Keratinocyte (primary cell): ENCODE results near the gene OR4D9. TPM values are rescaled to one million over a fixed set of nuclear protein-coding genes. Genes with fewer than 3 reads are reported as not detected.

ENCODE experiments used
- DNase-seq: peaks from one replicate; pipeline ENCODE4 v3.0.0-alpha.2; 2011; ENCODE audit warnings: low read depth, missing footprints, low spot score
- FAIRE-seq: peaks from 2 replicates; lab custom pipeline; 2011; peaks lifted over from hg19 to GRCh38; lab: Jason Lieb, UNC
- H2AFZ ChIP-seq: 2 replicates; pipeline ENCODE4 v1.6.0; 2012; ENCODE audit warnings: low read length, control low read depth, inconsistent platforms; ENCODE audit not compliant: control insufficient read depth
- H3K27ac ChIP-seq: 2 replicates; pipeline ENCODE4 v1.5.1; 2011; ENCODE audit warnings: low read length; ENCODE audit not compliant: control insufficient read depth, insufficient read depth
- H3K27me3 ChIP-seq: 3 replicates; pipeline ENCODE4 v1.6.0; 2011; ENCODE audit warnings: low read length; ENCODE audit not compliant: control insufficient read depth, insufficient read depth; ENCODE audit errors: extremely low read depth
- H3K36me3 ChIP-seq, 2 experiments: 2 replicates in 1 of 2; 3 replicates in 1 of 2; pipeline ENCODE4 v1.5.1; 2011; ENCODE audit warnings: low read length in 2 of 2, mild to moderate bottlenecking in 1 of 2; ENCODE audit not compliant: control insufficient read depth in 2 of 2, insufficient read depth in 2 of 2; ENCODE audit errors: extremely low read depth in 1 of 2
- H3K4me1 ChIP-seq: 3 replicates; pipeline ENCODE4 v1.5.1; 2011; ENCODE audit warnings: low read length; ENCODE audit not compliant: control insufficient read depth, insufficient read depth; ENCODE audit errors: extremely low read depth
- H3K4me2 ChIP-seq: 3 replicates; pipeline ENCODE4 v1.6.0; 2011; ENCODE audit warnings: low read depth, low read length; ENCODE audit not compliant: control insufficient read depth, insufficient read depth; ENCODE audit errors: extremely low read depth
- H3K4me3 ChIP-seq, 3 experiments: fragments of 200-600 bp in 1 of 3; sonication (generic) in 1 of 3; 2 replicates in 2 of 3; 3 replicates in 1 of 3; pipeline ENCODE4 v1.5.1; 2011 to 2016; ENCODE audit warnings: low read length in 3 of 3, mild to moderate bottlenecking in 3 of 3, control low read depth in 2 of 3, inconsistent platforms in 1 of 3, low read depth in 1 of 3, mixed read lengths in 1 of 3, mixed run types in 1 of 3, moderate library complexity in 1 of 3; ENCODE audit not compliant: control insufficient read depth in 2 of 3, insufficient read depth in 2 of 3; ENCODE audit errors: extremely low read depth in 1 of 3
- H3K79me2 ChIP-seq: 2 replicates; pipeline ENCODE4 v1.6.0; 2012; ENCODE audit warnings: low read length; ENCODE audit not compliant: control insufficient read depth, insufficient read depth
- H3K9ac ChIP-seq: 3 replicates; pipeline ENCODE4 v1.6.0; 2011; ENCODE audit warnings: low read length; ENCODE audit not compliant: control insufficient read depth, insufficient read depth; ENCODE audit errors: extremely low read depth
- H3K9me1 ChIP-seq: 3 replicates; pipeline ENCODE4 v1.6.0; 2011; ENCODE audit warnings: low read length; ENCODE audit not compliant: control insufficient read depth, insufficient read depth; ENCODE audit errors: extremely low read depth
- H3K9me3 ChIP-seq: 2 replicates; pipeline ENCODE4 v1.5.1; 2012; ENCODE audit warnings: low read depth, low read length; ENCODE audit not compliant: control insufficient read depth
- H4K20me1 ChIP-seq: 3 replicates; pipeline ENCODE4 v1.6.0; 2011; ENCODE audit warnings: low read length; ENCODE audit not compliant: control insufficient read depth, insufficient read depth; ENCODE audit errors: extremely low read depth
- CTCF ChIP-seq, 3 experiments: IDR thresholded peaks in 1 of 3; conservative IDR thresholded peaks in 1 of 3; optimal IDR thresholded peaks in 1 of 3; 2 replicates in 2 of 3; 3 replicates in 1 of 3; pipeline versions ENCODE3 to v1.5.1; 2011; ENCODE audit warnings: low read length in 3 of 3, mild to moderate bottlenecking in 3 of 3, moderate library complexity in 2 of 3, control low read depth in 1 of 3, inconsistent platforms in 1 of 3; ENCODE audit not compliant: insufficient read depth in 2 of 3; ENCODE audit errors: extremely low read depth in 1 of 3
- EZH2 ChIP-seq: IDR thresholded peaks from one replicate; pipeline ENCODE4 v1.6.1; 2012; ENCODE audit warnings: inconsistent platforms, mild to moderate bottlenecking, low read length, moderate library complexity
- dilution Hi-C: fragments of 300-500 bp; cut with MboI; formaldehyde crosslinking; loops from one replicate; pipeline ENCODE4 v1.7.0; 2020; ENCODE audit warnings: low sequenced_read_pairs; ENCODE audit not compliant: extremely low pct_ligation_motif_present
- polyA plus RNA-seq, 5 experiments: library from polyadenylated mRNA; depleted of rRNA in 3 of 5; stranded (reverse) in 3 of 5; stranded (forward) in 1 of 5; unstranded in 1 of 5; fragments of >200 nt; gene quantifications; 1 replicate in 1 of 5; 2 replicates in 3 of 5; 3 replicates in 1 of 5; pipeline versions ENCODE4 v1.2.1 to v1.2.3, GENCODE V29; 2011 to 2012; ENCODE audit warnings: missing spikeins in 2 of 5, low read depth in 1 of 5, low replicate concordance in 1 of 5

The OR4D9 gene
- polyA plus RNA-seq, 1 donor (not counting 4 experiments of a cell fraction or from before 2014, with no cell fraction given) = not detected

DNA sequence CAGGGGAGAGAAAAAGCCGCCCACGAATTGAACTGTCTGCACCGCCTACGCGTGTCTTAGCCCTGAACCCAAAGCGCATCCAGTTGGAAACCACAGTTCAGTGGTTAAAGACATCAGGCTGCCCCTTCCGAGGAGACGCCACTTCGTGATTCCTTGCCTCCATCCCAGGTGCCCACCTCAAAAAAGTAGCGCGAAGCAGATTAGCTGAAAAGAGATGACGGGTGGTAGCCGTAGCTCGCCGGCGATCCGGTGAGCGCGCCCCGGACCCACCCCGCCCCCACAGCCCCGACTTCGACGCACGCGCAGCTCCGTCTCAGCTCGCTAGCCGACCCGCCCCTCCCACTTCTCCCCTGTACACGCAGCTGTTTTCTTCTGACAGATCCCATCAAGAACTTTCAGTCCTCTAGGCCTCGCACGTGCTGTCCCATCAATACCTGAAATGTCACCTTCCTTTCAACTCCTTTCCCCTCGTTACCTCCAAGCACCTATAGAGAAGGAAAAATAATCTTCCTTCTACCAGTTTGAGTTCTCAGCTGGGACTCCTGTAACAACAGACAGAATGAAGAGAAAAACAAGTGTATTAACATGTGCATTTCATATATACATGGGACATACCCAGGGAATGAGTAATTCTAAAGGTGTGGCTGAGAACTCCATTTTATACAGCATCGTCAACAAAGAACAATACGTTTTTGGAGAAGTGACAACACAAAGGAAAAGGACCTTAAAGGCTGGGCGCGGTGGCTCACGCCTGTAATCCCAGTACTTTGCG lies 49.5 kb downstream of the OR4D9 start:
- Histone ChIP-seq H3K9me1 (no peaks in the 10 kb centered on the region), H3K4me3 (peak overlapping the region; percentile 72 to 99 (median 91)), H3K4me1 (peaks cover 8% of the 10 kb centered on the region), H3K27me3 (no peaks in the 10 kb centered on the region), H2AFZ (peak overlapping the region; percentile 98), H3K36me3 (no peaks in the 10 kb centered on the region), H4K20me1 (no peaks in the 10 kb centered on the region), H3K9me3 (no peaks in the 10 kb centered on the region), H3K4me2 (peak overlapping the region; percentile 69), H3K9ac (peak overlapping the region; percentile 96), H3K27ac (peak overlapping the region; percentile 88), H3K79me2 (no peaks in the 10 kb centered on the region)
- DNase-seq (peak; percentile 95), FAIRE-seq (no peak)
- TF ChIP-seq EZH2 (no peak), CTCF (optimal IDR thresholded peaks at IDR 0.05 in 1 of 3, IDR thresholded peaks at IDR 0.05 in 1 of 3, conservative IDR thresholded peaks at IDR 0.05 in 1 of 3; ENCODE audit: extremely low read depth in 1 of 3, insufficient read depth in 2 of 3, low read length in 3 of 3) (no peak)
- dilution Hi-C loops = no loop called here

GRCh38 chr11:59562292-59562691 lies 51.0 kb downstream of the OR4D9 start:
- H3K9me1 ChIP-seq = no peaks in the 10 kb centered on the region
- peak overlapping the region; percentile 88 for H3K27ac ChIP-seq
- H3K4me2 ChIP-seq = no peak overlapping the region

More at GRCh38 chr11:59562292-59562691, 51.0 kb downstream of the OR4D9 start:
- Histone ChIP-seq H4K20me1 (no peaks in the 10 kb centered on the region), H3K27me3 (no peaks in the 10 kb centered on the region), H3K9ac (no peak overlapping the region), H3K79me2 (no peaks in the 10 kb centered on the region), H3K36me3 (no peaks in the 10 kb centered on the region), H3K4me3 (no peak overlapping the region), H3K4me1 (peaks cover 2% of the 10 kb centered on the region), H3K9me3 (no peaks in the 10 kb centered on the region), H2AFZ (peak overlapping the region; percentile 59)
- no peak for TF ChIP-seq EZH2
- TF ChIP-seq CTCF (optimal IDR thresholded peaks at IDR 0.05 in 1 of 3, IDR thresholded peaks at IDR 0.05 in 1 of 3, conservative IDR thresholded peaks at IDR 0.05 in 1 of 3; ENCODE audit: extremely low read depth in 1 of 3, insufficient read depth in 2 of 3, low read length in 3 of 3) = no peak
- dilution Hi-C loops = no loop called here
- DNase-seq = no peak
- no peak for FAIRE-seq

Other genes starting within 250 kb of the OR4D9 start
- not detected in 3 replicates for gene OR5AN1, start 152.6 kb upstream of the OR4D9 start, polyA plus RNA-seq
- gene OR5A2, start 85.1 kb upstream of the OR4D9 start, polyA plus RNA-seq = not detected in 3 replicates
- gene OR5A1, start 75.1 kb upstream of the OR4D9 start, polyA plus RNA-seq = not detected in 3 replicates
- not detected in 3 replicates for gene OR4D6, start 54.6 kb upstream of the OR4D9 start, polyA plus RNA-seq
- gene OR4D10, start 38.2 kb upstream of the OR4D9 start, polyA plus RNA-seq = not detected in 3 replicates
- not detected in 3 replicates for gene OR4D11, start 8.0 kb upstream of the OR4D9 start, polyA plus RNA-seq
- 22.8 to 34.6 TPM (median 31.9 TPM) in 3 replicates for gene OSBP, start 104.2 kb downstream of the OR4D9 start, polyA plus RNA-seq
- gene PATL1, start 157.5 kb downstream of the OR4D9 start, polyA plus RNA-seq = 20.5 to 51.3 TPM (median 31.1 TPM) in 3 replicates
- gene OR10V1, start 202.3 kb downstream of the OR4D9 start, polyA plus RNA-seq = not detected in 3 replicates
- gene STX3, start 243.8 kb downstream of the OR4D9 start, polyA plus RNA-seq = 41.1 to 48.0 TPM (median 42.5 TPM) in 3 replicates